Measurements from ENCODE around the gene GAS5. TPM values are rescaled to one million over a fixed set of nuclear protein-coding genes. Genes with fewer than 3 reads are reported as not detected.

Gene GAS5
- total RNA-seq, 1 donor from 2014 or later: 473 TPM

DNA sequence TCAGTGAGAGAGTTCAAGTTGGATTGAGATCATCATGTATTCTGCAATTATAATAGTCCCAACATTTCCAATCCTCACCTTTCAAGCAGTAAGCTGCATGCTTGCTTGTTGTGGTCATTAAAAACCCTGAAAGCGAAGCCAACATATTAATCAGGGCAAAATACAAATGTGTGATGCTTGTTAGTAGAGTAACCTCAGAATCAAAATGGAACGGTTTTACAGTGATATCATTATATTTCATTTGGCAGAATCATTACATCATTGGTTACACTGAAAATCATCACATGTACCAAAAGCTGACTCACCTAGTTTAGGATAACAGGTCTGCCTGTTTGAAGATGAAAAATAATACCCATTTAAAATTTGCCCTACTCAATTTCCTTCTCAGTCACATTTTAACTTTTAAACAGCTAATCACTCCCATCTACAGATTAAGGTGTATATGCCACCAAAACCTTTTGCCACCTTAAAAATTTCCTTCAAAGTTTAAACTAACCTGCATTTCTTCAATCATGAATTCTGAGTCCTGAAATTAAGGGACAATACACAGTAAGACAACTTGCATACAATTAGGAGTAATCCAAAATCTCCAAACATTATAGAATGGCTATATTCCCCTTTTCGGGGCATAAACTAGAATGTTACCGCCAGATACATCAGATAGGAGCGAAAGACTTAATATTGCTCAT, 3.5 kb downstream of the GAS5 start:
- Histone ChIP-seq H3K79me2 (ENCODE audit: insufficient read depth, low read length) (peaks cover 43% of the 10 kb centered on the region), H3K36me3 (ENCODE audit: insufficient read depth, low read length) (peaks cover 45% of the 10 kb centered on the region), H3K9me3 (ENCODE audit: insufficient read depth, low read depth, low read length) (no peaks in the 10 kb centered on the region), H3K4me3 (ENCODE audit: insufficient read depth, low read depth, low read length) (peak overlapping the region; percentile 98), H4K20me1 (ENCODE audit: insufficient read depth, low read length) (peaks cover 63% of the 10 kb centered on the region), H3K4me1 (ENCODE audit: insufficient read depth, low read length) (peaks cover 6% of the 10 kb centered on the region), H3K9ac (ENCODE audit: low read length) (peak overlapping the region; percentile 95), H3K27me3 (ENCODE audit: insufficient read depth, low read length) (no peaks in the 10 kb centered on the region), H2AFZ (ENCODE audit: low read depth, low read length) (no peak overlapping the region), H3K27ac (ENCODE audit: low read depth, low read length) (peak overlapping the region; percentile 36), H3K4me2 (ENCODE audit: low read length) (peak overlapping the region; percentile 87)
- Mint-ChIP-seq H3K4me1 (ENCODE audit: low read depth, unreplicated experiment) (peaks cover 22% of the 10 kb centered on the region), H3K27ac (ENCODE audit: unreplicated experiment) (peak overlapping the region; percentile 74), H3K27me3 (ENCODE audit: low read depth, unreplicated experiment) (no peaks in the 10 kb centered on the region), H3K36me3 (ENCODE audit: low read depth, unreplicated experiment) (peaks cover 45% of the 10 kb centered on the region), H3K9me3 (ENCODE audit: unreplicated experiment) (no peaks in the 10 kb centered on the region), H3K4me3 (ENCODE audit: unreplicated experiment) (peak overlapping the region; percentile 99)
- DNase-seq (ENCODE audit: low read depth) (peak; percentile 35), FAIRE-seq (no peak)
- TF ChIP-seq EZH2 (IDR thresholded peaks at IDR 0.05; ENCODE audit: insufficient read depth, low read length): no peak
- TF ChIP-seq, protein P1, sequence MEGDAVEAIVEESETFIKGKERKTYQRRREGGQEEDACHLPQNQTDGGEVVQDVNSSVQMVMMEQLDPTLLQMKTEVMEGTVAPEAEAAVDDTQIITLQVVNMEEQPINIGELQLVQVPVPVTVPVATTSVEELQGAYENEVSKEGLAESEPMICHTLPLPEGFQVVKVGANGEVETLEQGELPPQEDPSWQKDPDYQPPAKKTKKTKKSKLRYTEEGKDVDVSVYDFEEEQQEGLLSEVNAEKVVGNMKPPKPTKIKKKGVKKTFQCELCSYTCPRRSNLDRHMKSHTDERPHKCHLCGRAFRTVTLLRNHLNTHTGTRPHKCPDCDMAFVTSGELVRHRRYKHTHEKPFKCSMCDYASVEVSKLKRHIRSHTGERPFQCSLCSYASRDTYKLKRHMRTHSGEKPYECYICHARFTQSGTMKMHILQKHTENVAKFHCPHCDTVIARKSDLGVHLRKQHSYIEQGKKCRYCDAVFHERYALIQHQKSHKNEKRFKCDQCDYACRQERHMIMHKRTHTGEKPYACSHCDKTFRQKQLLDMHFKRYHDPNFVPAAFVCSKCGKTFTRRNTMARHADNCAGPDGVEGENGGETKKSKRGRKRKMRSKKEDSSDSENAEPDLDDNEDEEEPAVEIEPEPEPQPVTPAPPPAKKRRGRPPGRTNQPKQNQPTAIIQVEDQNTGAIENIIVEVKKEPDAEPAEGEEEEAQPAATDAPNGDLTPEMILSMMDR (IDR thresholded peaks at IDR 0.05; ENCODE audit: insufficient read depth, low read depth, low read length): no peak

DNA sequence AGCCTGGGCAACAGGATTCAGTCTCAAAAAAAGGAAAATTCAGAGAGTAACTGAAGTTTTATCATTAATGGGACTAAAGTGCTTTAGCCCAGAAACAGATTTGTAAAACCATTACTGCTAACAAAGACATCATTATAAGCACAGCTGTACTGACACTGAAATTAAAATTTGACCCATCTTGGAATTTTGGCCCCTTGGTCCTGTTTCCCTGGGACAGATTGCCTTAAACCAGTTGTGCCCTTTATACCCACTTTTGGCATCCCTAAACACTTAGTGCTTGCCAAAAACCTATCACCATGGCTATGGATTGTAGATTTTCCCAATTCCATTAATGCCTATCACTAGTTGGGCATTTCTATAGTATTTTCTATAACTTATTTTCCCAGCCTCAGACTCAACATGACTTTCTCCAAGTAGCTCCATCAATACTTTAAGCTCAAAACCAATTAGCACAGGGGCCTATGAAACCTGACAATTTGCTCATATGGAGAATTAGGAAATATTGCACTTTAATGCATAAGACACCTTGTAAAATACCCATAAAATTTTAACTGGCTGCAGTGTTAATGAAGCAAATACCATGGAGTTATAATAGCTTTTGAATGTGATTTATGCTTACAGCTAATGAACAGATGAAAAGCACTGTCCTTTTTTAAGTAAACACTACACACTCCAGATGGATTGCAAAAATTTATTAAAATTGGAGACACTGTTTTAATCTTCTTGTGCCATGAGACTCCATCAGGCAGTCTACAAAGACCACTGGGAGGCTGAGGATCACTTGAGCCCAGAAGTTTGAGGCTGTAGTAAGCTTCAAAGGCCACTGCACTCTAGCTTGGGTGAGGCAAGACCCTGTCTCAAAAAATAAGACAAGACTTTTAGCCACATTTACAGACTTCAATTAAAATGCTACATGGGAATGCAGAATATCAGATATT, 4.3 kb downstream of the GAS5 start:
- H3K4me2 ChIP-seq (ENCODE audit: low read length): peak overlapping the region; percentile 87
- Mint-ChIP-seq H3K4me3 (ENCODE audit: unreplicated experiment) (peak overlapping the region; percentile 99), H3K9me3 (ENCODE audit: unreplicated experiment) (no peaks in the 10 kb centered on the region), H3K27ac (ENCODE audit: unreplicated experiment) (peak overlapping the region; percentile 74), H3K36me3 (ENCODE audit: low read depth, unreplicated experiment) (peaks cover 45% of the 10 kb centered on the region), H3K4me1 (ENCODE audit: low read depth, unreplicated experiment) (peaks cover 22% of the 10 kb centered on the region), H3K27me3 (ENCODE audit: low read depth, unreplicated experiment) (no peaks in the 10 kb centered on the region)
- peaks cover 45% of the 10 kb centered on the region for H3K36me3 ChIP-seq (ENCODE audit: insufficient read depth, low read length)
- H3K27me3 ChIP-seq (ENCODE audit: insufficient read depth, low read length): no peaks in the 10 kb centered on the region
- H3K27ac ChIP-seq (ENCODE audit: low read depth, low read length): peak overlapping the region; percentile 36
- H3K79me2 ChIP-seq (ENCODE audit: insufficient read depth, low read length): peaks cover 43% of the 10 kb centered on the region
- no peaks in the 10 kb centered on the region for H3K9me3 ChIP-seq (ENCODE audit: insufficient read depth, low read depth, low read length)
- TF ChIP-seq, protein P1 (IDR thresholded peaks at IDR 0.05; ENCODE audit: insufficient read depth, low read depth, low read length): no peak
- no peak for TF ChIP-seq EZH2 (IDR thresholded peaks at IDR 0.05; ENCODE audit: insufficient read depth, low read length)
- peak overlapping the region; percentile 95 for H3K9ac ChIP-seq (ENCODE audit: low read length)
- DNase-seq (ENCODE audit: low read depth): no peak
- H2AFZ ChIP-seq (ENCODE audit: low read depth, low read length): no peak overlapping the region
- H3K4me3 ChIP-seq (ENCODE audit: insufficient read depth, low read depth, low read length): peak overlapping the region; percentile 98
- peaks cover 63% of the 10 kb centered on the region for H4K20me1 ChIP-seq (ENCODE audit: insufficient read depth, low read length)
- H3K4me1 ChIP-seq (ENCODE audit: insufficient read depth, low read length): peaks cover 6% of the 10 kb centered on the region
- FAIRE-seq: no peak

Measured in astrocyte (in vitro differentiated cells and primary cell).